Activated CD4-positive, alpha-beta memory T cell treated with anti-CD3 and anti-CD28 coated beads, Interleukin-2, amount 10 ng/mL, durations not matched to agents 7 days and 5 days (primary cell): ENCODE data around the gene PRKAA1. TPM values are rescaled to one million over a fixed set of nuclear protein-coding genes. Genes with fewer than 3 reads are reported as not detected.
"Not testable (repeated sequence)": the region's sequence is repeated elsewhere in the genome, so short reads cannot be mapped to it uniquely, and the experiment has no call there.

Source experiments
- CTCF ChIA-PET: fragments of 350-600 bp; sonication (Branson Sonifier 250); formaldehyde crosslinking; loops from one replicate; lab custom pipeline; 2021; ENCODE audit warnings: antibody characterized with exemption, inconsistent platforms; lab: Charles Lee
- POLR2A ChIA-PET: fragments of 350-600 bp; sonication (Branson Sonifier 250); formaldehyde crosslinking; loops from one replicate; lab custom pipeline; 2021; ENCODE audit warnings: antibody characterized with exemption; lab: Charles Lee
- DNase-seq: peaks from one replicate; pipeline ENCODE4 v3.0.0-alpha.2; 2020
- H3K27ac Mint-ChIP-seq: one replicate; pipeline ENCODE4 v1.8.0; 2021; ENCODE audit warnings: mild to moderate bottlenecking, mixed read lengths
- H3K27me3 Mint-ChIP-seq: one replicate; pipeline ENCODE4 v1.8.0; 2021; ENCODE audit warnings: mixed read lengths
- H3K36me3 Mint-ChIP-seq: one replicate; pipeline ENCODE4 v1.8.0; 2021; ENCODE audit warnings: low read depth, mixed read lengths
- H3K4me1 Mint-ChIP-seq: one replicate; pipeline ENCODE4 v1.8.0; 2021; ENCODE audit warnings: mixed read lengths
- H3K4me3 Mint-ChIP-seq: one replicate; pipeline ENCODE4 v1.8.0; 2021; ENCODE audit warnings: mild to moderate bottlenecking, mixed read lengths
- H3K9me3 Mint-ChIP-seq: one replicate; pipeline ENCODE4 v1.8.0; 2021; ENCODE audit warnings: mixed read lengths
- total RNA-seq, 2 experiments: library from RNA; stranded (reverse); gene quantifications; one replicate each; pipeline ENCODE4 v1.2.3, GENCODE V29; 2021

PRKAA1 gene
- total RNA-seq, 2 experiments from 2014 or later: 76.6 to 77.7 TPM

DNA sequence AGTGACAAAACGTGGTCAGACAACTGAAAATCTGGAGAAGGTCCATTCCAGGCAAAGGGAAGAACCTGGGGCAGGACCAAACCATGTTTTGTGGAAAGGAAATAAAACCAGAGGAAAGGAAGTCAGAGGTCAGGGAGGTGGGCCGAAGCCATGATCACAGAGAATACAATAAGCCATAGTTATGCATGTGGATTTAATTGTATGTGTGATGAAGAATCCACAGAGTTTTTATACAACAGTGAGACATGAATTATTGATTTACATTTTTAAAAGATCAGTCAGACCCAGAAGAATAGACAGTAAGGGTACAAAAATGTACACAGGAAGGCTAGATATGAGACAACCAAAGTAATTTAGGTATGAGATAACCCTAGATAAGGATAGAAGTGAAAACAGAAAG is 63.2 kb downstream of the PRKAA1 start:
- ChIA-PET CTCF (interaction anchor here (0.8 to 2.4 kb wide), 8 partner anchors 10 to 1023 kb away, joined by 3 to 10 read pairs (median 6); no protein-coding TSS in a partner anchor), POLR2A (no interaction called here)
- Mint-ChIP-seq H3K4me1 (peaks cover 23% of the 10 kb centered on the region), H3K27ac (no peak overlapping the region), H3K4me3 (no peak overlapping the region), H3K36me3 (peaks cover 17% of the 10 kb centered on the region), H3K9me3 (peaks cover 4% of the 10 kb centered on the region), H3K27me3 (no peaks in the 10 kb centered on the region)
- no peak for DNase-seq

GRCh38 chr5:40733879-40734563 is 64.2 kb downstream of the PRKAA1 start:
- no peak for DNase-seq
- Mint-ChIP-seq H3K27ac (no peak overlapping the region), H3K4me1 (peaks cover 23% of the 10 kb centered on the region), H3K36me3 (peaks cover 12% of the 10 kb centered on the region), H3K4me3 (no peak overlapping the region), H3K27me3 (no peaks in the 10 kb centered on the region), H3K9me3 (peaks cover 4% of the 10 kb centered on the region)
- ChIA-PET POLR2A (no interaction called here), CTCF (interaction anchor here (0.8 to 2.4 kb wide), 7 partner anchors 9 to 1022 kb away, joined by 3 to 8 read pairs (median 6); no protein-coding TSS in a partner anchor)

- no peak for DNase-seq
- ChIA-PET POLR2A (no interaction called here), CTCF (interaction anchor here (0.8 to 1.0 kb wide), 2 partner anchors 44 to 1017 kb away, joined by 4 read pairs; no protein-coding TSS in a partner anchor)
- Mint-ChIP-seq H3K36me3 (peaks cover 16% of the 10 kb centered on the region), H3K27me3 (no peaks in the 10 kb centered on the region), H3K9me3 (peaks cover 4% of the 10 kb centered on the region), H3K4me3 (no peak overlapping the region), H3K27ac (no peak overlapping the region), H3K4me1 (peaks cover 23% of the 10 kb centered on the region)
Measured at GRCh38 chr5:40733434-40733833, 64.7 kb downstream of the PRKAA1 start.

GRCh38 chr5:40722497-40722911 is 75.7 kb downstream of the PRKAA1 start:
- DNase-seq, H3K4me1 Mint-ChIP-seq, H3K27ac Mint-ChIP-seq, CTCF ChIA-PET, H3K9me3 Mint-ChIP-seq, H3K4me3 Mint-ChIP-seq, H3K27me3 Mint-ChIP-seq, POLR2A ChIA-PET: not testable (repeated sequence)
- peaks cover 59% of the 10 kb centered on the region for H3K36me3 Mint-ChIP-seq

DNA sequence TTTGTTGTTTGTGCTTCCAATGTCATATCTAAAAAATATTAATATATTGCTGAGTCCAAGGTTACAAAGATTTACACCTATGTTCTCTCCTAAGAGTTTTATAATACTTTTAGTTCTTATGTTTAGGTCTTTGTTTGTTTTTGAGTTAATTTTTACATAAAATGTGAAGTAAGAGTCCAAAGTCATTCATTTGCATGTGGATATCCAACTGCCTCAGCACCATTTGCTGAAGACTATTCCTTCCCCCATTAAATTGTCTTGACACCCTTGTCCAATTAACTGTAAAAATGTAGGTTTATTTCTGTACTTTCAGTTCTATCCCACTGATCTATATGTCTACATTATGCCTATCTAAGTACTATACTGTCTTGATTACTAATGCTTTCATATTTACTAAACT is 78.1 kb downstream of the PRKAA1 start:
- Mint-ChIP-seq H3K9me3 (peaks cover 9% of the 10 kb centered on the region), H3K36me3 (peaks cover 60% of the 10 kb centered on the region), H3K27ac (no peak overlapping the region), H3K4me3 (no peak overlapping the region), H3K27me3 (no peaks in the 10 kb centered on the region), H3K4me1 (no peaks in the 10 kb centered on the region)
- POLR2A ChIA-PET: no interaction called here
- CTCF ChIA-PET: no interaction called here
- DNase-seq: no peak

DNA sequence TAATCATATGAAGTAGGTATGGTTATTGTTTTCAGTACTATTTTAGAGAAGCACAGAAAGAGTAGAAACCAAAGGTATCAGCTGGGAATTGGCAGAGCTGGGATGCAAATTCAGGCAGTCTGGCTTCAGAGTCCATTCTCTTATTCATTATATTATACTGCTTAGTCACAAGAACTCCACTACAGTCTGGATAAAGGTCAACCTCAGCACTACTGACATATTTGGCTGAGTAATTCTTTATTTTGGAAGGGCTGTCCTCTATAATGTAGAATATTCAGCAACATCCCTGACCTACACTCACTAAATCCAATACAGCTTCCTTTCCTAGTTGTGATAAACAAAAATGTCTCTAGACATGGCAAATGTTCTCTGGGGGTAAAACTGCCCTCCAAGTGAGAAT is 80.9 kb downstream of the PRKAA1 start:
- Mint-ChIP-seq H3K36me3 (peaks cover 47% of the 10 kb centered on the region), H3K4me1 (no peaks in the 10 kb centered on the region), H3K27me3 (no peaks in the 10 kb centered on the region), H3K27ac (no peak overlapping the region), H3K4me3 (no peak overlapping the region), H3K9me3 (peaks cover 9% of the 10 kb centered on the region)
- POLR2A ChIA-PET: no interaction called here
- DNase-seq: no peak
- CTCF ChIA-PET: interaction anchor here (0.7 kb wide), 1 partner anchor 137 kb away, joined by 3 read pairs; no protein-coding TSS in a partner anchor

DNA sequence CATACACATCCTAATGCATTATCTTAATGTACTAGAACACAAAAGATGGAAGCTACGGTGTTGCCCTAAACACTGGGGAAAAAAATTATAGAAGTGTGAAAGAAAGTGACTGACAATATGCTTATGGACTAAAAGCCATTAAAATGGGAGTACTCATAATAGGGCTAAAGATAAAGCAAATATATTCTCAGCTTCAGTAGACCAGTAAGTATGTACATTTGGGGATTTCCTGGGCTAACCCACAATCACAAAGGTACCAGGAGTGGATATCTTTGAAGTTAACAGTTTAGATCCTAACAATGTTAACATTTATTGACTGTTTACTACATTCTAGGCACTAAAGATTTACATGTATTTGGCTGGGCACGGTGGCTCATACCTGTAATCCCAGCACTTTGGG is 81.6 kb downstream of the PRKAA1 start:
- Mint-ChIP-seq H3K27ac (no peak overlapping the region), H3K36me3 (peaks cover 40% of the 10 kb centered on the region), H3K9me3 (peaks cover 6% of the 10 kb centered on the region), H3K4me1 (no peaks in the 10 kb centered on the region), H3K27me3 (no peaks in the 10 kb centered on the region), H3K4me3 (no peak overlapping the region)
- POLR2A ChIA-PET: no interaction called here
- DNase-seq: no peak
- CTCF ChIA-PET: no interaction called here

DNA sequence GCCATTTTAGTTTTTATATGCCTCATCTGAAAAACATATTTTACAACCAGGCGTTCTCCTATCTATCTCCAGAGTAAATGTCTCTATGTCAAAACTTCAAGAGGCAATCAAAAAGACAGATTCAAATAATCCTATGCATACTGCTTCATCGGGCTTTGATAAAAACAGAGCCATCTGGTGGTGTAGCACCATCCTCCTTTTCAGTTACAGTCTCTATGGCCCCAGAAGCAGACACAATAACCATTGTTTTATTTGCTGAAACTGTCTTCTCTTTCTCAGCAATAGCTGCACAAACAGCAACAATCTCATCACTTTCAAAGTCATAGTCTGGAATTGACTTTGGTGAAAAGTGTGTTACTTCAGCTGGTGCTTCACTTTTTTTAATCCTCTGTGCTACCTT is 82.2 kb downstream of the PRKAA1 start:
- Mint-ChIP-seq H3K4me1 (no peaks in the 10 kb centered on the region), H3K27ac (no peak overlapping the region), H3K27me3 (no peaks in the 10 kb centered on the region), H3K36me3 (peaks cover 34% of the 10 kb centered on the region), H3K4me3 (no peak overlapping the region), H3K9me3 (peaks cover under 1% of the 10 kb centered on the region)
- CTCF ChIA-PET: no interaction called here
- POLR2A ChIA-PET: no interaction called here
- DNase-seq: no peak

DNA sequence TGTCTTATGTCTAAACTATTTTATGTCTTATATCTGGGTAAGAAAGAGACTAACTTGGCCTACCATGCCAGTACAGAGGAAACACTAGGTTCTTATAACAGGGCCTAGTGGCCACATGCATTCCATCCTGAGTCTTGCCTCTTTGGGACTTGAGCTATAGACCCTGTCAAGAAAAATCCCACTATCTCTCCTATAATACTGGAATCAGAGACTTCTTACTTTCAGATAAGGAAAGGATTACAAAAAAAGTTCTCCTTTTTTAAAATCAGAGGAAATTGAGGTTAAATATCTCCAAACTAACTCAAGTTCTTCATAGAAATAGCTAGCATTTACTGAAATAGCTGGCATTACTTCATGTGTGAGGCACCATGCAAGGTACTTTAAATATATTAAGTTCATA is 84.2 kb downstream of the PRKAA1 start:
- no peak for DNase-seq
- POLR2A ChIA-PET: interaction anchor here (0.7 to 1.1 kb wide), 2 partner anchors 13 to 980 kb away, joined by 3 to 4 read pairs; no protein-coding TSS in a partner anchor
- Mint-ChIP-seq H3K36me3 (peaks cover 32% of the 10 kb centered on the region), H3K27ac (no peak overlapping the region), H3K9me3 (peaks cover 11% of the 10 kb centered on the region), H3K4me3 (no peak overlapping the region), H3K4me1 (no peaks in the 10 kb centered on the region), H3K27me3 (no peaks in the 10 kb centered on the region)
- CTCF ChIA-PET: interaction anchor here (1.2 to 1.5 kb wide), 2 partner anchors 765 to 999 kb away, joined by 3 to 5 read pairs; no protein-coding TSS in a partner anchor

- H3K27me3 Mint-ChIP-seq, H3K4me3 Mint-ChIP-seq, CTCF ChIA-PET, H3K27ac Mint-ChIP-seq, H3K4me1 Mint-ChIP-seq, DNase-seq, POLR2A ChIA-PET: not testable (repeated sequence)
- H3K36me3 Mint-ChIP-seq: peaks cover 42% of the 10 kb centered on the region
- peaks cover 14% of the 10 kb centered on the region for H3K9me3 Mint-ChIP-seq
Measured at GRCh38 chr5:40710575-40710974, 87.6 kb downstream of the PRKAA1 start.

Other genes with a start within 250 kb of the PRKAA1 start
- gene PTGER4, start 118.5 kb downstream of the PRKAA1 start, total RNA-seq: 10 to 100 TPM; 51.0 to 54.1 TPM
- gene TTC33, start 42.4 kb downstream of the PRKAA1 start, total RNA-seq: 10 to 100 TPM; 19.6 to 19.9 TPM
- 1,000 to 10,000 TPM; 1,494 to 1,565 TPM for gene RPL37, start 36.8 kb upstream of the PRKAA1 start, total RNA-seq
- 1 to 10 TPM; 4.4 to 4.6 TPM for gene CARD6, start 43.0 kb upstream of the PRKAA1 start, total RNA-seq
- gene C7, start 111.1 kb upstream of the PRKAA1 start, total RNA-seq: not detected